COLO668 (cell line): Measurements from ENCODE around the gene CSPG5.
A peak's percentile ranks its signal among the peaks of the same experiment; 100 is the strongest.

Experiments used
- DNase-seq: peaks from one replicate; lab custom pipeline; 2025; ENCODE audit not compliant: unreplicated experiment; lab: John Stamatoyannopoulos, UW

Gene CSPG5

DNA sequence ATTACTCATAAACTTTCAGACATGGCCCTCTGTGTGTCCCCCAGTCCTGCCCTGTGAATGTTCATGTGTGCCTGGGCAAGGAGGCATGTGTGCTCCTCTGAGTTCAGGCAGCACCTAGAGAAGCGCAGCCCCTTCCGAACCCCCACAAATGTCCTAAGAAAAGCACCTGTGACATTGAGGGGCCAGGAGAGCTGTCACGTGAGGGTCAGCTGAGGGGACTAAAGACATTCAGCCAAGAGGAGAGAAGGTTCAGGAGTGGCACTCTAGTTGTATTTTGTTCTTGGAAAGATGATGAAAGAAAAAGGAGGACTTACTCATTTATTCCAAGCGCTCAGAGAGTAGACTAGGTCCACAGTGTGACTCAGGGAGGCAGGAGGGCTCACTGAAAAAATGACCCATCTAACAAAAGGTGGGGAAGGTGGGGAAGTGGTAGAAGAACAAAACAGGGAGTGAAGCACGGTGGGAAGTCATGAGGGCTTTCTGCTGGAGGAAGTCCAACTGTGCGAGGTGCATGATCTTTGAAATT lies 37.0 kb downstream of the CSPG5 start:
- DNase-seq: no peak

DNA sequence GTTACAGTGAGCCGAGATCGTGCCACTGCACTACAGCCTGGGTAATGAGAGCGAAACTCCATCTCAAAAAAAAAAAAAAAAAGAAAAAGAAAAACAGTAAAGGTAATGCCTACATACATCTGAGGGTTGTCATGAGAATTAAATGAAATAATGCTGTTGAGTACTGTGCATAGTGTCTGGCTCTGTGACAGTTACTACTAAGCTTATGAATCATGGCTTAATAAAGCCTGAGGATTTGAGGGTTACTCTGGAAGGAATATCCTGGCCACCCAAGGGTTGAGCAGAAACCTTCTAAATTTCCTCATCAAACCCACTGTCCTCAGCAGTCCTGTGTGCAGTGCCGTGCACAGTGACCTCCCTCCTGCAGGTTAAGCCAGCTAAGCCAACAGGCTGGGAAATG lies 38.4 kb downstream of the CSPG5 start:
- DNase-seq: no peak

DNA sequence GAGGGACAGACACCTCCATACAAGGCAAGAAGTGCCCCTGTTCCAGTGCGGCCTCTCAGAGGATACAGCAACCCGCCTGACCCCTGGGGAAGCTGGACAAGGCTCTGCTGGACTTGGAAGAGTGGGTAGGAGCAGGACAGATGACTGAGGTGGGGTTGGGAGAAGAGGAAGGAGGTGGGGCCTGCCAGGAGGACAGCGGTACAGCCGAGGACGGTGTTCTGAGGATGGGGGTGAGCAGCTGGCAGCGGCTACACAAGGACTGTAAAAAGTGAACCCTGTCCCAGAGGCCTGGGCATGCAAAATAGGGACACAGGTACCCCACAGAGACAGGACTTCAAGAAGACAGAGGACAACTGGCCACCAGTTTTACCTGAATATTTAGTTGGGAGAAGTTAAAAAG lies 41.7 kb downstream of the CSPG5 start:
- no peak for DNase-seq

DNA sequence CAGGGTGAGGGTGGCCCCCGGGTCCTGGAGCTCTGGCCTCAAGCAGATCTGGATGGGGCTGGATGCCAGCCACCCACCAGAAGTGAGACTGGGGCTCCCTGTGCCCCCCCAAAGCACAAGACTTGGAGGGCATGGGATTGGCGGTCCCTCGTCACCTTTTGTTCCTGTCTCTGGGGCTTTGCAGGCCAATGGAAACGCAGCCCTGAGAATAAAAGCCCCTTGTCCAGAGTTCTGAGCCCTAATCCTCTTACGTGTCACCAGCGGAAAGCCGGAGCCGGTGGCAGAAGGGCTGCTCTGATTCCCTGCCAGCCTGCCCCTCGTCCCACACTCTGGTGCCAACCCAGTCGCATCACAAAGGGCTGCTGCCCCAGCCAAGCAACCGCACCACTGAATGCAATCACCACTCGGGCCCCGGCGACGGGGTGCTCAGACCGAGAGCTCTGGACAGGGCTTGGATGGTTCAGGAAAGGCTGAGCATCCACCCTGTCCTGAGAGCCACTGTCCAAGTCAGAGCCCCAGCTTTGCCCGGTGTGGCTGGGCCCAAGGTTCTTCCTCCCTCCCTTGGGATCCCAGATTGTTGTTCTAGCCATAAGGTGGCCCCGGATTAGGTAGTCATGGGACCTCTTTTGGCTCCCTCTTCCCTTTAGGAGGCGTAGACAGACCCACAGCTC lies 42.3 kb downstream of the CSPG5 start:
- no peak for DNase-seq

DNA sequence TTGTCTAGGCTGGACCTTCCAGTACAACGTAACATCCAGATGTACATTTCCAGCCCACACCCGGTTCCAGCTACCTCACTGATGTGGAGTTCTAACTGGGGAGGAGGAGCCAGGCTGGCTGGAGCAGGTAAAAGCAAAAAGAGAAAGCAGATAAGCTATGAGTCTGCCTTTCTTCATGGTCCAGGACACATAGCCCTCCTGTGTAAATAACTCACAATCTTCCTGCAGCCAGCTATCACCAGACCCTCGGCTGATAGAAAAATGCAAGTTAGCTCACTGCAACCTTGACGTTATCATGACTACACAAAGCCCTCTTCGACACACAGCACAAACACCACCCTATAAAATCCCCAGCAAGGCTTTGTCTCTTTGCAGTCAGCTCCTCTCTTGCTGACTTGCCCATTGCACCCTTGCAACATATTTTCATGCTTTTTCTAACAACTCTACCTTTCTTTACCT lies 44.6 kb downstream of the CSPG5 start:
- DNase-seq: no peak

DNA sequence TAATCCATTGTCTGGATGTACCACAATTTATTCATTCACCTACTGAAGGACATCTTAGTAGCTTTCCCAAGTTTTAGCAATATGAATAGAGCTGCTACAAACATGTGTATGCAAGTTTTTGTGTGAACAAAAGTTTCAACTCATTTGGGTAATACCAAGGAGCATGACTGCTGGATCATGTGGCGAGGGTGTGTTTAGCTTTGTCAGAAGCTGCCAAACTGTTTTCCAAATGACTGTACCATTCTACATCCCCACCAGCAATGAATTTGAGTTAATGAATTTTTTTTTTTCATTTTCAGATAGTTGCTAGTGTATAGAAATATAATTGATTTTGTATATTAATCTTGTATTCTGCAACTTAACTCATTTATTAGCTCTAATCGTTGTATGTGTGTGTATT lies 45.2 kb downstream of the CSPG5 start:
- no peak for DNase-seq

DNA sequence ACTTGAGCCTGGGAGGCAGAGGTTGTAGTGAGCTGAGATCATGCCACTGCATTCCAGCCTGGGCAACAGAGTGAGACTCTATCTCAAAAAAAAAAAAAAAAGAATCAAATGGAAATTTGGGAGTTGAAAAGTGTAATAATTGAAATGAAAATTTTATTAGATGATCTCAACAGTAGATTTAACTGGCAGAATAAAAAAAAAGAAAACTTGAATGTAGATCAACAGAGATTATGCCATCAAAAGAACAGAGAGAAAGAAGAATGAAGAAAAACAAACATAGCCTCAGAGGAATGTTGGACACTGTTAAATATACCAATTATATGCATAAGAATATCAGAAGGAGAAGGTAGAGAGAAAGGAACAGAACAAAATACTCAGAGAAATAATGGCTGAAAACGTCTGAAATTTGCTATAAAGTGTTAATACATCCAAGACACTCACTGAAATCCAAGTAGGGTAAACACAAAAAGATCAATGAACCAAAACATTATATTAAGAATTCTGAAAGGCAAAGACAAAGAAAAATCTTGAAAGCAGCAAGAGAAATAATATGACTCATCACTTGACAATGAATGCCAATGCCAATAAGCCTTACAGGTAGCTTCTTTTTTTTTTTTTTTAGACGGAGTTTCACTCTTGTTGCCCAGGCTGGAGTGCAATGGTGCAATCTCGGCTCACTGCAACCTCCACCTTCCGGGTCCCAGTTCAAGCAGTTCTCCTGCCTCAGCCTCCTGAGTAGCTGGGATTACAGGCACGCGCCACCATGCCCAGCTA lies 50.5 kb downstream of the CSPG5 start:
- no peak for DNase-seq

DNA sequence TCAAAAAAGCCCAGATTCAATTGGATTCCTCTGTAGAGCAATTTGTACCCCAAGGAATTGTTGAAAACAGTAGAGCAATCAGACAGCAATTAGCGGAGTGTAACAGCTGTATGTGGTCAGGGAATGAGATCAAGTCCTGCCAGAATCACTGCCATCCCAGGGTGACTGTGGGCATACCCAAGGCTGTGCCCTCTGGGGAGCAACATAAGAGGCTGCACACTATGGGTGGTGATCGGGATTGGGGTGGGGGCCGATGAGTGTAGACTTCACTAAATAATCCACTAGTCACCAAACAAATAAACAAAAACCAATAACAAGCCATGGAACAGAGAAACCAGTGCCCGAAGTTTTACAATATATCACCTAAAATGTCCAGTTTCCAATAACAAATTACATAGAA lies 53.0 kb downstream of the CSPG5 start:
- DNase-seq: no peak

DNA sequence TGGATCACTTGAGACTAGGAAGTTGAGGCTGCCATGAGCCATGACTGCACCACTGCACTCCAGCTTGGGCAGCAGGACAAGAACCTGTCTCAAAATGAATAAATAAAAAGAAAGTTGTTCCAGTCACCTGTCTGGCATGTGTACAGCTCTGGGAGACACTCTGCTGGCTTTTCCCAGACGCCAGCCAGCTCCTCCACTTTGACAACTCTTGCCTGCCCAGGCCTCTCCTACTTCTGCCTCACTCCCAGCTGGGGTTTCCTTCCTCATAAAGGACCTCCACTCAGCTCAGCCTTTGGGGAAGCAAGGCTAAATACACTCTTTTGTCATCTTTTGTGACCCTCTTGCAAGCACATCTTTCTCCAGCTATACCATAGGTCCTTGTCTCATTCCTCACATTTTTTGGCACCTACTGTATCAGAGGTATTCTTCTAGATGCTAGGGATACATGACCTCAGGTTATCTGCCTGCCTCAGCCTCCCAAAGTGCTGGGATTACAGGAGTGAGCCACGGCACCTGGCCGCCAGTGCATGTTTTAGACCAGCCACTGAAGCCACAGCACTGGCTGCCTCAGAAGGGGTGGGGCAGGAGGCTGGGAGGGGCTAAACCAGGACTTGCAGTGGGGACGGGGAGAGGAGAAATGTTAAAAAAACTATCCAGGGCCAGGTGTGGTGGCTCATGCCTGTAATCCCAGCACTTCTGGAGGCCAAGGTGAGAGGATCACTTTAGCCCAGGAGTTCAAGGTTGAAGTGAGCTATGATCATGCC lies 55.2 kb downstream of the CSPG5 start:
- DNase-seq: no peak

DNA sequence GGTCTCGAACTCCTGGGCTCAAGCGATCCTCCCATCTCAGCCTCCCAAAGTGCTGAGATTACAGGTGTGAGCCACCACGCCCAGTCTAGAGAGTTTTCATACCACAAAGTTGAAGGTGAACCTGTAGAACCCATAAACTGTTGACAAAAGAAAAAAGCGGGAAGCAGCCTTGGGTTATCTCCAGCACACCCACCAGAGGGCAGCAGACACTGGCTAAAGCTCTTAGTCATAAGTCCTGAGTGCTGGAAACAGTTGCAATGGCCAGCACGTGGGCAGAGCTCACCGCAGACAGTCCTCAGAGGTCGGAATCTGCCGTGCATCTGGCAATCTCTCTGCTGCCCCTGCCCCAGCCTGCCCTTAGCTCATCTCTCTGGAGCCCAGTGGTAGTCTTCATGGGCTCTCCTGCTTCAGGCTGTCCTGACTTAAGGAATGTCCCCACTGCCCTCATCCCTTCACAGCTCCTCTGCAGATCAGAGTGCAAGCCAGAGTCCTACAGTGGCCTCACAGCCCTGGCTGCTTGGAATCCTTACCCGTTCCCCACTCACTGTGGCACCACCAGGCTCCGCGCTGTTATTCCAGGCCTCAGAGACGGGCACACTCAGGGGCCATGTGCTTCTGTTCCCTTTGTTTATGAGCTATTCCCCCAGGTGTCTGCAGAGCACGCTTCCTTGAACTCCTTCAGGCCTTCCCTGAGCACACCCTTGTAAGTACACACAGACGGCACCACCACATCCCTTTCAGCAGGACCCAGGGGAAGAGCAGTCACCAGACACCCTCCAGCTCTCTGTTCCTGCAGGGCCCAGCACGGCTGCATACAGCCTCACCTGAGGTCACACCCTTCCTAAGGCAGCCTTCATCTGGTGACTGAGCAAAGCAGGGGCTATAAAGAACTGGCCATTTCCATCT lies 56.3 kb downstream of the CSPG5 start:
- DNase-seq: peak; percentile 80

DNA sequence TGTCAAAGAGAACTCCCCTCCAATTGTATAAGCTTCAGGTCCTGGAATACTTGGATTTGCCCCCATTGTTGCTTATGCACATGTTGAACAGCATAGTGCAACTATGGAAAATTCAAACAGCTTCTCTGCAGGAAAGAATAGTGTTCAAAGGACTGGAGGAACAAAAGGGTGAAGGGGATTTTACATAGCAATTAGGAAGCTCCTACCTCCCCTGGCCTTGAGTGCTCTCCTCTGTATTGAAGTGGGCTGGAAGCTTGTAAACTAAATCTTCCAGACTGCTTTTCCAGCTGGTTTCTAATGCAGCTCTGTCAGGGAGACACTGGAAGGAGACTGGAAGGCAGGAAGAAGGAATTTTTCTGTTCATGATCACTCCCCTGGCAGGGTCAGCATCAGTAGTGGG lies 57.9 kb downstream of the CSPG5 start:
- DNase-seq: no peak

DNA sequence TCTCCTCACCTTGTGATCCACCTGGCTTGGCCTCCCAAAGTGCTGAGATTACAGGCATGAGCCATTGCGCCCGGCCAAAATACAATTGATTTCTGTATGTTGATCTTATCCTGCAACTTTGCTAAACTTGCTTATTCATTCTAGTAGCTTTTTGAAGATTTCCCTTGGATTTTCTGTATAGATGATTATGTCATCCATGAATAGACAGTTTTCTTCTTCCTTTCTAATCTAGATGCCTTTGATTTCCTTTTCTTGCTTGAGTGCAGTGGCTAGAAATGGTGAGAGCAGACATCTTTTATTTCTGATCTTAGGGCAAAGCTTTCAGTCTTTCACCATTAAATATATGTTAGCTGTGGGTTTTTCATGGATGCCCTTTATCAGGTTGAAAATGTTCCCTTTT lies 60.7 kb downstream of the CSPG5 start:
- DNase-seq: no peak

DNA sequence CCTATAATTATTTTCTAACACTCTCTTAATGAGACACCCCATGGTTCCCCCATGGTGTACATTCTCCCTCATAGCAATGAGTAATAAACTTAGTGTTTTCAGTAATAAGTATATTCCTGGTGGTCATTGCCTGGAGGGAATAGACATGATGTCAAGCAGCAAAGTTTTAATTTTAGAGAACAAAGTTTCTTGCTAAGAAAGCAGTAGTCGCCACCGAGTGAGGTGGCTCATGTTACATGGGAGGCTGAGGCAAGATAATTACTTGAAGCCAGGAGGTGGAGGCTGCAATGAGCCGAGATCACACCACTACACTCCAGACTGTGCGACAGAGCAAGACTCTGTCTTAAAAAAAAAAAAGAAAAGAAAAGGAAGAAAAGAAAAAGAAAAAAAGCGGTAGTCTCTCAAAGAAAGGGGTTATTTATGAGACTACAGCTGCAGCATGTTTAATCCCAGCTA lies 62.8 kb downstream of the CSPG5 start:
- DNase-seq: no peak

DNA sequence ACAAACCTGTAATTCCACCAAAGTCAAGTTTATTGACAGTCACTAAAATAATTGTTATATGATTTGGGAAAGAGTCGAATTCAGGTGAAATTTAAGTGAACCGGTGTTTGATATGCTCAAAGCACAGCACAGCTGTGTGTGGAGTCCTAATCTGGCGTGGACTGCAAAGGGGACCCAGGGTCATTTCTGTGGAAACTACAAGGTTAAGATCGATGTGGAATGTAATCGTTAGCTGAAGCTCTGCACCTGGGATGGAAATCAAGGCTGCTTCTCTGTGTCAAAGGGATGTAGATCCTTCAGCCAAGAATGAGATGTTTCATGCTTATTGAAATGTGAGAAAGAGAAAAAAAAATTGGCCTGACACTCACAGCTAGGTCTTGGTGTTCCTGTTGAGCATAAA lies 63.6 kb downstream of the CSPG5 start:
- DNase-seq: no peak

DNA sequence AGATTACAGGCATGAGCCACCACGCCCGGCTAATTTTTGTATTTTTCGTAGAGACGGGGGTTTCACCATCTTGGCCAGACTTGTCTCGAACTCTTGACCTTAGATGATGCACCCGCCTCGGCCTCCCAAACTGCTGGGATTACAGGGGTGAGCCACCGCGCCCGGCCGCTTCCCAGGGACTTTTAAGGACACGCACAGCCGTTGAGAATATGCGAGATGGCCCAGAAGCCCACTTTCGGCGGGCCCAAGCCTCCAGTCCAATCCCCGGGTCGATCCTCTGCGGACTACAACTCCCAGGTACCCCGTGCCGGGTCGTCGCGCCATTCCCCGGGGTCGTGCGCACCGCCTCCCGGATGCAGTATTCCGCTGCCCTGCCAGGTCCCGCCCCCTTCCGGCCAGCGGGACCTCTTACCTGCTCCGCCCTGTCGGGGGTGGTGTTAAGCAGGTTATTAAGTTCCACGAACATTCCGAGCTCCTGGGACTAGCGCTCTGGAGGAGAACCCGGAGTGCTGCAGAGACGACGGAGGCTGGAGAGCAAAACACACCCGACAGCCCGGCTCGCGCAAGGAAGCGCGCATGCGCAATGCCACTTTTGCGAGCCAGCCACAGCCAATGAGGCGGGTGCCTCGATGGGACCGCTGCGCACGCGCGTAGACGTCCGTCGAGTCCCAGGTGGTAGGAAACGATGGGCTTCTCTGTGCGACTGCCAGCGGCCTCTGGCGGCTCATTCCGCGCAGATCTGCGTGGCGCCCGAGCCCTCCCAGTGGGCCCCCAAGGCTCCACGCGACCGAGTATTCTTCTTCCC lies 65.3 kb downstream of the CSPG5 start, which contains the start of gene ELP6:
Gene ELP6, minus strand, starts transcription at position 588 of the 805 bp plus-strand sequence. Its CDS starts 122 bp downstream, at position 466.
- peak; percentile 93 for DNase-seq

DNA sequence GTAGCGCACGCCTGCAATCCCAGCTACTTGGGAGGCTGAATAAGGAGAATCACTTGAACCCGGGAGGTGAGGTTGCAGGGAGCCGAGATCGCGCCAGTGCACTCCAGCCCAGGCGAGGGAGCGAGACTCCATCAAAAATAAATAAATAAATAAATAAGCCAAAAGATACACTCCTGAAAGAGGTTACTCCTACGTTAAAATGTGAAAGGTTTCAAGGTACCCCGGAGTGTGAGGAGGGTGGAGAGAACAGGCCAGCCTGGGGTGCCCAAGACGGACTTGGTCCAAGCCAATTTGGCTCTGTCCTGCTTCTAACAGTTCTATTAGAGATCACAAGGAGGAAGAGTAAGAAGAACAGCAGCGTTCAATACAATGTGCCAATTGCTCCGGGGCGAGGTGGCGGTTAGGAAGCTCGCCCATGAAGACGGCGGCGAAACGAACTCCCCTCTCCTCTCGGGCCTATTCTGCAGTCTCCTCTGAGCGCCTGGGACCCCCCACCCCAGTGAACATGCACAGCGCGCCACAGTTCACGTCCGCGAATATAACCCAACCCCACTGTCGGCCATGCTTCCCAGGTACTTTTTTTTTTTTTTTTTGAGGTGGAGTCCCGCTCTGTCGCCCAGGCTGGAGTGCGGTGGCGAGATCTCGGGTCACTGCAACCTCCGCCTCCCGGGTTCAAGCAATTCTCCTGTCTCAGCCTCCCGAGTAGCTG lies 66.1 kb downstream of the CSPG5 start:
- peak; percentile 6 for DNase-seq
